Osteoblast (primary cell): Measurements from ENCODE around the gene LATS1. TPM values are rescaled to one million over a fixed set of nuclear protein-coding genes. Genes with fewer than 3 reads are reported as not detected.

Experiments used
- DNase-seq: peaks from one replicate; pipeline ENCODE4 v3.0.0; 2011; ENCODE audit warnings: low spot score, mixed read lengths; ENCODE audit not compliant: insufficient read length; ENCODE audit errors: missing footprints
- H2AFZ ChIP-seq: 2 replicates; pipeline ENCODE4 v1.6.0; 2011; ENCODE audit warnings: mild to moderate bottlenecking, low read length
- H3K27ac ChIP-seq: 2 replicates; pipeline ENCODE4 v1.5.1; 2011; ENCODE audit warnings: mild to moderate bottlenecking, low read depth, low read length, moderate library complexity
- H3K27me3 ChIP-seq: 2 replicates; pipeline ENCODE4 v1.6.0; 2012; ENCODE audit warnings: mild to moderate bottlenecking, control low read depth, inconsistent platforms, low read length, moderate library complexity; ENCODE audit not compliant: insufficient read depth
- H3K36me3 ChIP-seq: 2 replicates; pipeline ENCODE4 v1.5.1; 2011; ENCODE audit warnings: mild to moderate bottlenecking, low read length, control low read depth, moderate library complexity; ENCODE audit not compliant: insufficient read depth
- H3K4me1 ChIP-seq: 2 replicates; pipeline ENCODE4 v1.5.1; 2011; ENCODE audit warnings: mild to moderate bottlenecking, low read length, control low read depth, moderate library complexity; ENCODE audit not compliant: insufficient read depth
- H3K4me2 ChIP-seq: 2 replicates; pipeline ENCODE4 v1.6.0; 2011; ENCODE audit warnings: mild to moderate bottlenecking, low read length; ENCODE audit not compliant: insufficient read depth
- H3K4me3 ChIP-seq: fragments of 200-600 bp; sonication (generic); 3 replicates; pipeline ENCODE4 v1.5.1; 2012; ENCODE audit warnings: mild to moderate bottlenecking, low read length, inconsistent platforms; ENCODE audit not compliant: insufficient read depth
- H3K79me2 ChIP-seq: 2 replicates; pipeline ENCODE4 v1.6.0; 2012; ENCODE audit warnings: mild to moderate bottlenecking, low read length, control low read depth, inconsistent platforms; ENCODE audit not compliant: insufficient read depth
- H3K9me3 ChIP-seq: 2 replicates; pipeline ENCODE4 v1.5.1; 2011; ENCODE audit warnings: low read depth, low read length, control low read depth
- H4K20me1 ChIP-seq: 2 replicates; pipeline ENCODE4 v1.6.0; 2012; ENCODE audit warnings: mild to moderate bottlenecking, low read length, control low read depth; ENCODE audit not compliant: insufficient read depth
- total RNA-seq: library from RNA; depleted of rRNA; stranded (reverse); fragments of >200 nt; gene quantifications from 2 replicates; pipeline ENCODE4 v1.2.3, GENCODE V29; 2012
- TF ChIP-seq, protein P1 (sequence below): IDR thresholded peaks from 2 replicates; pipeline ENCODE4 v1.5.1; 2011; ENCODE audit warnings: mild to moderate bottlenecking, low read depth, low read length, moderate library complexity; ENCODE audit errors: extremely low read depth

LATS1 gene
- total RNA-seq = 25.0 and 29.2 TPM in 2 replicates

DNA sequence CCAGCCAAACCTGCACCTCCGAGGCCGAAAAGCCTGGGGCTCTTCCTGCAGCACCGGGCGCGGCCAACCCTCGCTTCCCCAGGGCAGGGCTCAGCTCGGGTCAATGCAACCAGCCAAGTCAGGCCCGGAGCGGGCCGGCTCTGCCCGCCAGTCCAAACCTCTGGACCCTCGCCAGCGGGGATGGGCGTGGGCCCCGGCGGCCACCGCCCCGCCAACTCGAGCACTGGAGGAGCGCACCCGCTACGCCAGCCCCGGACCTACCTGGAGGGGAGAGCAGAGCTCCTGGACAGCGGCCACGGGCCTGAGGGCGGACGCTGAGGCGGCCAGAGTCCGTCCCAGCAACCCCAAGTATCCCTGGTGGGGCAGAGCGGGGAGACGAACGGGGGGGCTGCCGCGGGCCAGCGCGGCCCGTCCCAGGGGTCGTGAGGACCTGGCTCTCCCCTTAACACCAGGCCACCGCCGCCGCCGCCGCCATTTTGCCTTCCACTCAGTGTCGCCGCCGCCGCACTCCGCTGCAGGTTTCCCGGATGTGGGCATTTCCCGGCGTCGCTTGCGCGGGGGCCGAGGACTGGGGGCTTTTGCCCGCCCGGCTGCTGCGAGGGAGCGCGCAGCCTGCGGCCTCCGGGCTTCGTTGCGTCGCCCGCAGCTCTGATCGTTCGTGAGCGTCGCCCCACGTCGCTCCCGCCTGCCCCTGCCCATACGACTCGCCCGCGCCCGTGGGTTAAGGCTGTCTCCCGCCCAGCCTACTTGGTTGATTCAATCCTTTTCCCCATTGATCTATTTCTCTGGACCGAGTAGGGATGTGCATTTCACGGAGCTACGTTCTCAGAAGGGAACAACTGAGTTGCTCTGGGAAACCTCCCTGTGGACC is at the start of gene LATS1:
LATS1 (minus strand) TSS at position 514 of the 871 bp plus-strand sequence. CDS start 15,975 bp downstream, outside the sequence.
- TF ChIP-seq, protein P1, sequence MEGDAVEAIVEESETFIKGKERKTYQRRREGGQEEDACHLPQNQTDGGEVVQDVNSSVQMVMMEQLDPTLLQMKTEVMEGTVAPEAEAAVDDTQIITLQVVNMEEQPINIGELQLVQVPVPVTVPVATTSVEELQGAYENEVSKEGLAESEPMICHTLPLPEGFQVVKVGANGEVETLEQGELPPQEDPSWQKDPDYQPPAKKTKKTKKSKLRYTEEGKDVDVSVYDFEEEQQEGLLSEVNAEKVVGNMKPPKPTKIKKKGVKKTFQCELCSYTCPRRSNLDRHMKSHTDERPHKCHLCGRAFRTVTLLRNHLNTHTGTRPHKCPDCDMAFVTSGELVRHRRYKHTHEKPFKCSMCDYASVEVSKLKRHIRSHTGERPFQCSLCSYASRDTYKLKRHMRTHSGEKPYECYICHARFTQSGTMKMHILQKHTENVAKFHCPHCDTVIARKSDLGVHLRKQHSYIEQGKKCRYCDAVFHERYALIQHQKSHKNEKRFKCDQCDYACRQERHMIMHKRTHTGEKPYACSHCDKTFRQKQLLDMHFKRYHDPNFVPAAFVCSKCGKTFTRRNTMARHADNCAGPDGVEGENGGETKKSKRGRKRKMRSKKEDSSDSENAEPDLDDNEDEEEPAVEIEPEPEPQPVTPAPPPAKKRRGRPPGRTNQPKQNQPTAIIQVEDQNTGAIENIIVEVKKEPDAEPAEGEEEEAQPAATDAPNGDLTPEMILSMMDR = no peak
- Histone ChIP-seq H3K27ac (peak within 1 kb of the TSS; percentile 92), H3K4me1 (peaks cover 16% of the 10 kb centered on the region), H3K79me2 (peaks cover 58% of the 10 kb centered on the region), H3K4me2 (peak within 1 kb of the TSS; percentile 87), H3K4me3 (peak within 1 kb of the TSS; percentile 95), H2AFZ (peak within 1 kb of the TSS; percentile 95), H3K36me3 (no peaks in the 10 kb centered on the region), H3K27me3 (no peaks in the 10 kb centered on the region), H3K9me3 (no peaks in the 10 kb centered on the region), H4K20me1 (peaks cover 5% of the 10 kb centered on the region)
- peak; percentile 94 for DNase-seq

DNA sequence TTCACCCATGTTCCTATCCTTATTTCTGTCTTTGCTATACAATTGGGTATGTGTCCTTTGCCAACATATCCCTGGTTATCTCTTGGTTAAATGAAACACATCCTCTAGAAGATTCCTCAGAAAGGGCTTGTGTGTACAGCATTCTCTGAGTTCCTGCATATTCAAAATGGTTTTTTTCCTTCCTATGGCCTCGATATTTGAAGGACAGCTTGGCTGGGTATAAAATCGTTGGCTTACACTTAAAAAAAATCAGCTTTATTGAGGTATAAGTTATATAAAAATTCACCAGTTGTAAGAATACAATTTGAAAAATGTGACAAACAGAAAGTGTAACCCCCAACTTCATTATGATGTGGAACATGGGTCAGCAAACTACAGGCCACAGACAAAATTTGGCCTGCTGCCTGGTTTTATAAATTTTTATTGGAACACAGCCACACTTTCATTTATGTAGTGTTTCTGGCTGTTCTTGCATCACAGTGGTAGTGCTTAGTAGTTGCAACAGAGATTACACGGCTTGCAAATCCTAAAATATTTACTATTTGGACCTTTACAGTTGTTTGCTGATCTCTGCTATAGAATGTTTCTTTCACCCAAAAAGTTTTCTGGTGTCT is 48.4 kb upstream of the LATS1 start:
- Histone ChIP-seq H3K36me3 (peaks cover 23% of the 10 kb centered on the region), H3K79me2 (peaks cover 68% of the 10 kb centered on the region), H3K4me1 (peaks cover 17% of the 10 kb centered on the region), H3K27me3 (no peaks in the 10 kb centered on the region), H3K9me3 (no peaks in the 10 kb centered on the region), H4K20me1 (peaks cover 25% of the 10 kb centered on the region), H3K4me2 (peak overlapping the region; percentile 53), H2AFZ (no peak overlapping the region), H3K27ac (peak overlapping the region; percentile 63), H3K4me3 (no peak overlapping the region)
- TF ChIP-seq, protein P1 = no peak
- no peak for DNase-seq

DNA sequence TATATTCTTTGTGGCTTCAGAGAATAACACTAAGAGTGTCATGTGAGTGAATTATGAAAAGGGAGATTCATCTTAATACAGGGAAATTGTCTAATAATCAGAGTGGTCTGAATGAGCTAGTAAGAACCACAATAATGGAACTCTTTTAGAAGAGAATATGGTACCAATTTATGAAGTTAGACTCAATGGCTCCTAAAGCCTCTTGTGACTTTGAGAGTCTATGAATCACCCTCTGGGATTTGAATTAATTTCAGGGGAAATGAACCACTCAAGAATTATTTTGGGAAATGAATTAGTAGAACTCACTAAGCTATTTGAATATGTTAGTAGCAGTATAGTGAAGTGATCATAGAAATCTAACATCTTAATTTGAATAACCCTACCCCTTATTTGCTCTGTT is 46.0 kb upstream of the LATS1 start:
- Histone ChIP-seq H2AFZ (no peak overlapping the region), H3K4me1 (peaks cover 17% of the 10 kb centered on the region), H3K9me3 (no peaks in the 10 kb centered on the region), H3K36me3 (peaks cover 30% of the 10 kb centered on the region), H3K4me2 (peak overlapping the region; percentile 34), H4K20me1 (peaks cover 24% of the 10 kb centered on the region), H3K4me3 (no peak overlapping the region), H3K79me2 (peaks cover 73% of the 10 kb centered on the region), H3K27me3 (no peaks in the 10 kb centered on the region), H3K27ac (no peak overlapping the region)
- DNase-seq = peak; percentile 76
- TF ChIP-seq, protein P1 = no peak

DNA sequence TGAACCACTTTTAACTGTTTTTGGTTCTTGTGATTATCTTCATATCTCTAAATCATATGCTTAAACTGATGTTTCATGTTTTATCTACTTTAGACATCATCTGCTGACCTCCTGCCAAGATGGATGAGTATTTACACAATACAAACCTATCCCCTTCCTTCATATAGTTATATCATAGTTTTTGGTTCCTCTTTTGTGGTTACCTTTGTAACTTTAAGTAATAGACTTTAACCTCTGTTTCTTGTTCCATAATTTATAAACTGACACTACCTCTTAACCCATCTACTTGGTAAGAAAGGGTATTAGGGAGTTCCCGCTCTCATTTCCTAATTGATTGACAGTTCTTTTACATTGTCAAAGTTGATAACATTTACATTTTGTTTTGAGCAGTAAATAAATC is 43.5 kb upstream of the LATS1 start:
- no peak overlapping the region for H3K4me3 ChIP-seq
- H3K27me3 ChIP-seq = no peaks in the 10 kb centered on the region
- peaks cover 20% of the 10 kb centered on the region for H3K36me3 ChIP-seq
- H3K9me3 ChIP-seq = no peaks in the 10 kb centered on the region
- H2AFZ ChIP-seq = no peak overlapping the region
- H3K27ac ChIP-seq = no peak overlapping the region
- DNase-seq = no peak
- no peak overlapping the region for H3K4me2 ChIP-seq
- TF ChIP-seq, protein P1 = no peak
- peaks cover 18% of the 10 kb centered on the region for H4K20me1 ChIP-seq
- H3K4me1 ChIP-seq = peaks cover 7% of the 10 kb centered on the region
- peaks cover 73% of the 10 kb centered on the region for H3K79me2 ChIP-seq
